ENCODE results near the gene UNC13D. TPM values are rescaled to one million over a fixed set of nuclear protein-coding genes. Genes with fewer than 3 reads are reported as not detected.
"Not testable (repeated sequence)": the region's sequence is repeated elsewhere in the genome, so short reads cannot be mapped to it uniquely, and the experiment has no call there.

Gene UNC13D
- total and polyA plus RNA-seq, 9 of the 15 experiments (the other 6 are each of a cell fraction or from before 2014, with no cell fraction given): 0.86 to 244 (median 69.2) TPM

DNA sequence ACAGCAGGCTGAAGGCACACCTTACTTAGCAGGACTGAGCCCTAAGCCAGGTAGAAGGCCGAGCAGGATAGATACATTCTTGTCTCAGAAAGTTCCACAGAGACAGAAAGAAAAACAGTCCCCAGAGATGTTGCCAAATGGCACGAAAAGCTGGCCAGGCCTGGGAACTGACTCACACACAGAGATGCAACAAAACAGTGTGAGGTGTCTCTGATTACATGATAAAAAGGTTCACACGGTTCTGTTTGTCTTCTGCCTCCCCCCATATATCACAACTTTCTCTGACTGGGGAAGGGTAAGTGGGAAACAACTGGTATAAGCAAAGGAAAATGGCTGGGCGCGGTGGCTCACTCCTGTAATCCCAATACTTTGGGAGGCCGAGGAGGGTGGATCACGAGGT is 9.2 kb upstream of the UNC13D start:
- 0 out of 2 replicates have a peak, but pooled peaks have one; percentile 2 for TF ChIP-seq FOSL1 (tag; conservative IDR thresholded peaks at IDR 0.05)
- TF ChIP-seq PHTF2 (CRISPR knock-in tag; IDR thresholded peaks at IDR 0.05): no peak
- 0 out of 2 replicates have a peak, but pooled peaks have one; percentile 6 for TF ChIP-seq POLR2AphosphoS5 (IDR thresholded peaks at IDR 0.05; ENCODE audit: control insufficient read depth, insufficient read depth, low read depth, low read length)
- no peak for TF ChIP-seq SP1 (CRISPR knock-in tag; IDR thresholded peaks at IDR 0.05)
- TF ChIP-seq MECOM (CRISPR knock-in tag; IDR thresholded peaks at IDR 0.05): no peak
- TF ChIP-seq, protein P1, sequence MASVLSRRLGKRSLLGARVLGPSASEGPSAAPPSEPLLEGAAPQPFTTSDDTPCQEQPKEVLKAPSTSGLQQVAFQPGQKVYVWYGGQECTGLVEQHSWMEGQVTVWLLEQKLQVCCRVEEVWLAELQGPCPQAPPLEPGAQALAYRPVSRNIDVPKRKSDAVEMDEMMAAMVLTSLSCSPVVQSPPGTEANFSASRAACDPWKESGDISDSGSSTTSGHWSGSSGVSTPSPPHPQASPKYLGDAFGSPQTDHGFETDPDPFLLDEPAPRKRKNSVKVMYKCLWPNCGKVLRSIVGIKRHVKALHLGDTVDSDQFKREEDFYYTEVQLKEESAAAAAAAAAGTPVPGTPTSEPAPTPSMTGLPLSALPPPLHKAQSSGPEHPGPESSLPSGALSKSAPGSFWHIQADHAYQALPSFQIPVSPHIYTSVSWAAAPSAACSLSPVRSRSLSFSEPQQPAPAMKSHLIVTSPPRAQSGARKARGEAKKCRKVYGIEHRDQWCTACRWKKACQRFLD (CRISPR knock-in tag; IDR thresholded peaks at IDR 0.05): no peak
- TF ChIP-seq CEBPB (tag; IDR thresholded peaks at IDR 0.05): 0 out of 2 replicates have a peak, but pooled peaks have one; percentile 8
- Histone ChIP-seq H3K9ac (ENCODE audit: insufficient read depth in 1 of 2, low read depth in 2 of 2, low read length in 2 of 2) (peak overlapping the region; percentile 31 to 39; a peak in 3 of 4 replicates), H3K9me1 (ENCODE audit: control insufficient read depth, insufficient read depth, low read length) (no peaks in the 10 kb centered on the region), H4K20me1 (replicated peaks; ENCODE audit: control insufficient read depth, insufficient read depth, low read length) (no peaks in the 10 kb centered on the region), H3K79me2 (ENCODE audit: control insufficient read depth, insufficient read depth, low read length) (peaks cover 36% of the 10 kb centered on the region), H3K9me3 (replicated peaks; ENCODE audit: control insufficient read depth, insufficient read depth, low read depth, low read length) (no peaks in the 10 kb centered on the region), H2AFZ (ENCODE audit: low read depth, low read length) (no peak overlapping the region), H3K4me3 (0 out of 2 replicates have a peak overlapping the region, but pooled peaks have one; percentile 4), H3K4me1 (replicated peaks in 1 of 2; ENCODE audit: control insufficient read depth in 2 of 2, insufficient read depth in 2 of 2, low read length in 2 of 2) (peaks cover 31 to 39% of the 10 kb centered on the region in 2 experiments), H3K36me3 (ENCODE audit: control insufficient read depth, insufficient read depth, low read length) (peaks cover 30% of the 10 kb centered on the region; the same call in 2 of the 3 replicates), H3K27ac (ENCODE audit: extremely low read depth, low read depth, low read length) (peak overlapping the region; percentile 47; the same call in 2 of the 3 replicates), H3K27me3 (ENCODE audit: control insufficient read depth in 2 of 2, insufficient read depth in 2 of 2, low read length in 2 of 2) (no peaks in the 10 kb centered on the region), H3K4me2 (ENCODE audit: insufficient read depth, low read length) (peak overlapping the region; percentile 65)
- in situ Hi-C loops (cut with MboI): no loop called here
- DNase-seq (ENCODE audit: extremely low read depth in 1 of 4, low spot score in 3 of 4) (no peak), ATAC-seq (no peak), FAIRE-seq (no peak)
- intact Hi-C loops (cut with micrococcal nuclease): no loop called here
- ChIA-PET POLR2A (interaction anchor here (0.6 to 8.2 kb wide), 6 partner anchors 9 to 405 kb away, joined by 3 to 109 read pairs (median 4); partner anchors contain the start of gene UNC13D), CTCF (ENCODE audit: low intra/inter-chr PET ratio) (no interaction called here)
- WGBS (ENCODE audit: insufficient coverage, low coverage, missing lambda C conversion rate): 61% methylated on average over 7 of the region's 7 CpGs
- no TSS peak for BruUV-seq (replicated peaks)

DNA sequence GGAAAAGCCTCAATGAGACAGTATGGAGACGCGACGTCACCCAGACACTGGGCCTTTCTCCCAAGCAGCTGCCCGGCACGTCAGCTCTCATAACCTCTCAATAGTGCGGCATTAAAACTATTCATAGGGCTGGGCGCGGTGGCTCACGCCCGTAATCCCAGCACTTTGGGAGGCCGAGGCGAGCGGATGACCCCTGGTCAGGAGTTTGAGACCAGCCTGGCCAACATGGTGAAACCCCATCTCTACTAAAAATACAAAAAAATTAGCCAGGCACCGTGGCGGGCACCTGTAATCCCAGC is 7.4 kb upstream of the UNC13D start:
- FAIRE-seq; H3K9me3 ChIP-seq (replicated peaks; ENCODE audit: control insufficient read depth, insufficient read depth, low read depth, low read length); H3K9ac ChIP-seq (ENCODE audit: insufficient read depth in 1 of 2, low read depth in 2 of 2, low read length in 2 of 2); CTCF ChIA-PET (ENCODE audit: low intra/inter-chr PET ratio); H3K9me1 ChIP-seq (ENCODE audit: control insufficient read depth, insufficient read depth, low read length); H4K20me1 ChIP-seq (replicated peaks; ENCODE audit: control insufficient read depth, insufficient read depth, low read length); ATAC-seq; H3K27ac ChIP-seq (ENCODE audit: extremely low read depth, low read depth, low read length); H3K4me3 ChIP-seq; in situ Hi-C loops (cut with MboI); H3K4me2 ChIP-seq (ENCODE audit: insufficient read depth, low read length); BruUV-seq (replicated peaks); H2AFZ ChIP-seq (ENCODE audit: low read depth, low read length); H3K27me3 ChIP-seq (ENCODE audit: control insufficient read depth in 2 of 2, insufficient read depth in 2 of 2, low read length in 2 of 2); DNase-seq (ENCODE audit: extremely low read depth in 1 of 4, low spot score in 3 of 4); intact Hi-C loops (cut with micrococcal nuclease): not testable (repeated sequence)
- WGBS (ENCODE audit: insufficient coverage, low coverage, missing lambda C conversion rate): 95% methylated on average over 12 of the region's 15 CpGs
- Histone ChIP-seq H3K79me2 (ENCODE audit: control insufficient read depth, insufficient read depth, low read length) (peaks cover 35% of the 10 kb centered on the region), H3K36me3 (ENCODE audit: control insufficient read depth, insufficient read depth, low read length) (peaks cover 48% of the 10 kb centered on the region), H3K4me1 (replicated peaks in 1 of 2; ENCODE audit: control insufficient read depth in 2 of 2, insufficient read depth in 2 of 2, low read length in 2 of 2) (peaks cover 23 to 52% of the 10 kb centered on the region in 2 experiments; a peak in 4 of 5 replicates)
- POLR2A ChIA-PET: interaction anchor here (0.8 to 8.2 kb wide), 2 partner anchors 75 to 80 kb away, joined by 3 to 109 read pairs; a partner anchor contains a TSS
